ENCODE data around the gene POLD2. TPM values are rescaled to one million over a fixed set of nuclear protein-coding genes. Genes with fewer than 3 reads are reported as not detected.
"Not testable (repeated sequence)": the region's sequence is repeated elsewhere in the genome, so short reads cannot be mapped to it uniquely, and the experiment has no call there.

The POLD2 gene
- total RNA-seq (58.8 and 76.5 TPM in 2 replicates), polyA plus RNA-seq (69.8 and 122 TPM in 2 replicates), polyA minus RNA-seq (ENCODE audit: low replicate concordance) (110 and 231 TPM in 2 replicates)
- polyA plus RNA-seq (2012) = 101 and 168 TPM in 2 replicates

DNA sequence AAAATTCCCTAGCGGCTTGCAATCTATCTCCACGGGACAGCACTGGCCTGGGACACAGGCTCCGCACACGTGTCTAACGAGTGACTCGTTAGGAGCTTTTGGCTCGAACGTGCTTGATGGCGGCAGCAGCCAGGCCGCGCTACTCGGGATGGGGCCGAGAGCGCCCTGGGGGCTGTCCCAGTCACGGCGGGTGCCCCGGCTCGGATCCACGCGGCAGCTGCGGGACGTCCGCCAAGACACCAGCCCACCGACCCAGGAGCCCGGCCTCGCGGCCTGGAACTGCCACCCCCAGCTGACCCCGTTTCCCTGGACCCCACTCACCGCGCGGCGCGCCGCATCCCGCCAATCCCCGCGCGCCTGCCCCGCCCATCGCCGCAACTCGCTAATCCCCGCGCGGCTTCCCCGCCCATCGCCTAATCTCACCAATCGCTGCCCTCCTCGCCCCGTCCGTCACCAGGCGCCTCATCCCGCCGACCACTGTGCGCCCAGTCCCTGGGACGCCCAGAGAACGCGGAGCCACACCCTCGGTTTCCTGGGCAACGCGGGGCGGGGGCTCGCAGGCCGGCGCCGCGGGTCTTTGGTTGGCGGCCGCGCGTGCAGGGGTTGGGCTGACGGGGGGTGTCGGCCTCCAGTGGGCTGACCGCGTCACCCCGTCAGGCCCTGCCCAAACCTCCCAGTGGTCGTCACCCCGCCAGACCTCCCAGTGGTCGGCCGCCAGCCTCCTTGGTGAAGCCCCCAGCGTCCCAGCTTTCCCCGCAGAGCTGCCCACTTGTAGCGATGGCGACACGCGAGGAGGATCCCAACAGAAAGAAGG is at the start of gene POLD2:
TSS of gene POLD2 (minus strand) at position 359 of the 814 bp plus-strand sequence. CDS start 1,495 bp downstream, outside the sequence.
- peak within 1 kb of the TSS; percentile 66 to 93 (median 76) for H3K4me3 ChIP-seq (replicated peaks in 1 of 4; ENCODE audit: control extremely low read depth in 1 of 4, insufficient read depth in 1 of 4, low read depth in 3 of 4, low read length in 4 of 4)
- H3K27ac ChIP-seq (ENCODE audit: insufficient read depth, low read length) = peak within 1 kb of the TSS; percentile 92
- H2AFZ ChIP-seq (ENCODE audit: low read length) = peak within 1 kb of the TSS; percentile 84
- no peaks in the 10 kb centered on the region for H4K20me1 ChIP-seq (ENCODE audit: control insufficient read depth, extremely low read depth, insufficient read depth, low read length)
- peak within 1 kb of the TSS; percentile 95 for H3K4me2 ChIP-seq (ENCODE audit: extremely low read depth, insufficient read depth, low read length)
- DNase-seq (ENCODE audit: low read depth in 2 of 2) = peak; percentile 94 to 96
- H3K79me2 ChIP-seq (ENCODE audit: control insufficient read depth, insufficient read depth, low read length) = peaks cover 19% of the 10 kb centered on the region
- H3K4me1 ChIP-seq (ENCODE audit: control insufficient read depth, extremely low read depth, insufficient read depth, low read length) = peaks cover 4% of the 10 kb centered on the region
- no peaks in the 10 kb centered on the region for H3K9me3 ChIP-seq (ENCODE audit: control insufficient read depth, insufficient read depth, low read depth, low read length)
- H3K36me3 ChIP-seq (ENCODE audit: control insufficient read depth, insufficient read depth, low read length) = peaks cover 10% of the 10 kb centered on the region
- H3K27me3 ChIP-seq (ENCODE audit: control insufficient read depth, insufficient read depth, low read length) = no peaks in the 10 kb centered on the region
- TF ChIP-seq, protein P1, sequence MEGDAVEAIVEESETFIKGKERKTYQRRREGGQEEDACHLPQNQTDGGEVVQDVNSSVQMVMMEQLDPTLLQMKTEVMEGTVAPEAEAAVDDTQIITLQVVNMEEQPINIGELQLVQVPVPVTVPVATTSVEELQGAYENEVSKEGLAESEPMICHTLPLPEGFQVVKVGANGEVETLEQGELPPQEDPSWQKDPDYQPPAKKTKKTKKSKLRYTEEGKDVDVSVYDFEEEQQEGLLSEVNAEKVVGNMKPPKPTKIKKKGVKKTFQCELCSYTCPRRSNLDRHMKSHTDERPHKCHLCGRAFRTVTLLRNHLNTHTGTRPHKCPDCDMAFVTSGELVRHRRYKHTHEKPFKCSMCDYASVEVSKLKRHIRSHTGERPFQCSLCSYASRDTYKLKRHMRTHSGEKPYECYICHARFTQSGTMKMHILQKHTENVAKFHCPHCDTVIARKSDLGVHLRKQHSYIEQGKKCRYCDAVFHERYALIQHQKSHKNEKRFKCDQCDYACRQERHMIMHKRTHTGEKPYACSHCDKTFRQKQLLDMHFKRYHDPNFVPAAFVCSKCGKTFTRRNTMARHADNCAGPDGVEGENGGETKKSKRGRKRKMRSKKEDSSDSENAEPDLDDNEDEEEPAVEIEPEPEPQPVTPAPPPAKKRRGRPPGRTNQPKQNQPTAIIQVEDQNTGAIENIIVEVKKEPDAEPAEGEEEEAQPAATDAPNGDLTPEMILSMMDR (conservative IDR thresholded peaks at IDR 0.05 in 1 of 2, IDR thresholded peaks at IDR 0.05 in 1 of 2; ENCODE audit: low read depth in 1 of 2, low read length in 2 of 2) = no peak
- TF ChIP-seq EZH2 (IDR thresholded peaks at IDR 0.05; ENCODE audit: low read length, missing control alignments) = no peak
- peak within 1 kb of the TSS; percentile 73 for H3K9ac ChIP-seq (ENCODE audit: insufficient read depth, low read length)

DNA sequence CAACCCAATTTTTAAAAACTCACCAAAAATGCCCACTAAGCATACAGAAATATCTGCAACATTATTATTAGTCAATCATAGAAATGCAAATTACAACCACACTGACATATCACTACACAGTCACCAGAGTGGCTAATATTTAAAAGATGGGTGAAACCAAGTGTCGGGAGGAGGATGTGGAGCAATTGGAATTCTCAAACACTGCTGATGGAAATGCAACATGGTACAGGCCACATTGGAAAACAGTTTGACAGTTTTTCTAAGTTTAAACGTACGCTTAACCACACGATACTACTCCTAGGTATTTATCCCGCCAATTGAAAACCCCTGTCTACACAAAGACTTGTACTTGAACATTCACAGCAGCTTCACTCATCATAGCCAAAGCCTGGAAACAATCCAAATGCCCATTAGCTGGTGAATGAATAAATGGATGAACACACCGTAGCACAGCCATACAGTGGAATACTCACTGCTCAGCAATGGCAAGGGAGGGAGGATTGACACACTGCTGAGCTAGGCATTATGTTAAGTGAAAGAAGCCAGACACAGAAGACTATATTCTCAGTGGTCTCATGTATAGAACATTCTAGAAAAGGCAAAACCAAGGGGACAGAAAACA is 49.6 kb upstream of the POLD2 start:
- Histone ChIP-seq H3K36me3 (ENCODE audit: control insufficient read depth, insufficient read depth, low read length) (no peaks in the 10 kb centered on the region), H4K20me1 (ENCODE audit: control insufficient read depth, extremely low read depth, insufficient read depth, low read length) (no peaks in the 10 kb centered on the region), H3K9me3 (ENCODE audit: control insufficient read depth, insufficient read depth, low read depth, low read length) (no peaks in the 10 kb centered on the region), H3K9ac (ENCODE audit: insufficient read depth, low read length) (no peak overlapping the region), H3K4me2 (ENCODE audit: extremely low read depth, insufficient read depth, low read length) (no peak overlapping the region), H3K4me3 (replicated peaks in 1 of 4; ENCODE audit: control extremely low read depth in 1 of 4, insufficient read depth in 1 of 4, low read depth in 3 of 4, low read length in 4 of 4) (no peak overlapping the region), H2AFZ (ENCODE audit: low read length) (no peak overlapping the region), H3K4me1 (ENCODE audit: control insufficient read depth, extremely low read depth, insufficient read depth, low read length) (no peaks in the 10 kb centered on the region), H3K27me3 (ENCODE audit: control insufficient read depth, insufficient read depth, low read length) (peaks cover 7% of the 10 kb centered on the region), H3K79me2 (ENCODE audit: control insufficient read depth, insufficient read depth, low read length) (no peaks in the 10 kb centered on the region), H3K27ac (ENCODE audit: insufficient read depth, low read length) (no peak overlapping the region)
- DNase-seq (ENCODE audit: low read depth in 2 of 2) = peak in 1 of 2 donors; percentile 18
- TF ChIP-seq EZH2 (IDR thresholded peaks at IDR 0.05; ENCODE audit: low read length, missing control alignments) = no peak
- TF ChIP-seq, protein P1 (conservative IDR thresholded peaks at IDR 0.05 in 1 of 2, IDR thresholded peaks at IDR 0.05 in 1 of 2; ENCODE audit: low read depth in 1 of 2, low read length in 2 of 2) = no peak

DNA sequence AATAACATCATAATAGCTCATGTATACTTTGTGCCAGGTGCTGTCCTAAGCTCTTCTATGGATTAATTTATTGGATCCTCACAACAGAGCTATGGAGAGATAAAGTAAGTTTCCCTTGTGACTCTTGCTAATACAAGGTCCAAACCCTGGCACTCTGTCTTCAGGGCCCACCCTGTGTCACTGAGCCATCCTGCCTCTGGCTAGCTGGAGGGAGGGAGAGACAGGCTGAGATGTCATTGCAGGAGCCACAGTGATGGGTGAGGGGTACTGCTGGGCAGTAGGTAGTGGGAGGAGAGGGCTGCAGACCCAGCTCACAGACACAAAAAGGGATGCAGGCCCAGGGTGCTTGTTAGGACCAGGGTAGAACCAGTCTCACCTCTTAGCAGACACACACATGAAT is 49.0 kb upstream of the POLD2 start:
- Histone ChIP-seq H3K27ac (ENCODE audit: insufficient read depth, low read length) (no peak overlapping the region), H3K27me3 (ENCODE audit: control insufficient read depth, insufficient read depth, low read length) (peaks cover 7% of the 10 kb centered on the region), H3K9ac (ENCODE audit: insufficient read depth, low read length) (no peak overlapping the region), H3K36me3 (ENCODE audit: control insufficient read depth, insufficient read depth, low read length) (no peaks in the 10 kb centered on the region), H3K9me3 (ENCODE audit: control insufficient read depth, insufficient read depth, low read depth, low read length) (no peaks in the 10 kb centered on the region), H2AFZ (ENCODE audit: low read length) (no peak overlapping the region), H3K4me1 (ENCODE audit: control insufficient read depth, extremely low read depth, insufficient read depth, low read length) (no peaks in the 10 kb centered on the region), H4K20me1 (ENCODE audit: control insufficient read depth, extremely low read depth, insufficient read depth, low read length) (no peaks in the 10 kb centered on the region), H3K79me2 (ENCODE audit: control insufficient read depth, insufficient read depth, low read length) (no peaks in the 10 kb centered on the region), H3K4me3 (replicated peaks in 1 of 4; ENCODE audit: control extremely low read depth in 1 of 4, insufficient read depth in 1 of 4, low read depth in 3 of 4, low read length in 4 of 4) (no peak overlapping the region), H3K4me2 (ENCODE audit: extremely low read depth, insufficient read depth, low read length) (no peak overlapping the region)
- DNase-seq (ENCODE audit: low read depth in 2 of 2) = no peak
- TF ChIP-seq EZH2 (IDR thresholded peaks at IDR 0.05; ENCODE audit: low read length, missing control alignments) = no peak
- TF ChIP-seq, protein P1 (conservative IDR thresholded peaks at IDR 0.05 in 1 of 2, IDR thresholded peaks at IDR 0.05 in 1 of 2; ENCODE audit: low read depth in 1 of 2, low read length in 2 of 2) = no peak

DNA sequence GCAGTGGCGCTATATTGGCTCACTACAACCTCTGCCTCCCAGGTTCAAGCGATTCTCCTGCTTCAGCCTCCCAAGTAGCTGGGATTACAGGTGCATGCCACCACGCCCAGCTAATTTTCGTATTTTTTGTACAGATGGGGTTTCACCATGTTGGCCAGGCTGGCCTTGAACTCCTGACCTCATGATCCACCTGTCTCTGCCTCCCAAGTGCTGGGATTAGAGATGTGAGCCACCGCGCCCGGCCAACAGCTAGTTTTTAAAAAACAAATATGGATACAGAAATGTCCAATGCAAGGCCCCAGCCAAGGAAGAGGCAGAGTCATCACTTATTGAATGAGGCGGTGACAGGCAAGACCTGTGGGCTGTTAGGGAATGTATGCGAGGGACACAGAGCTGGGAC is 48.6 kb upstream of the POLD2 start:
- not testable (repeated sequence) for DNase-seq (ENCODE audit: low read depth in 2 of 2); H4K20me1 ChIP-seq (ENCODE audit: control insufficient read depth, extremely low read depth, insufficient read depth, low read length); H3K27ac ChIP-seq (ENCODE audit: insufficient read depth, low read length); H3K27me3 ChIP-seq (ENCODE audit: control insufficient read depth, insufficient read depth, low read length); H3K4me2 ChIP-seq (ENCODE audit: extremely low read depth, insufficient read depth, low read length); H3K36me3 ChIP-seq (ENCODE audit: control insufficient read depth, insufficient read depth, low read length); H3K79me2 ChIP-seq (ENCODE audit: control insufficient read depth, insufficient read depth, low read length); H3K4me1 ChIP-seq (ENCODE audit: control insufficient read depth, extremely low read depth, insufficient read depth, low read length); H3K9ac ChIP-seq (ENCODE audit: insufficient read depth, low read length); H3K9me3 ChIP-seq (ENCODE audit: control insufficient read depth, insufficient read depth, low read depth, low read length); H3K4me3 ChIP-seq (replicated peaks in 1 of 4; ENCODE audit: control extremely low read depth in 1 of 4, insufficient read depth in 1 of 4, low read depth in 3 of 4, low read length in 4 of 4); H2AFZ ChIP-seq (ENCODE audit: low read length)
